SK-N-SH (cell line): ENCODE results near the gene ESRRA. TPM values are rescaled to one million over a fixed set of nuclear protein-coding genes. Genes with fewer than 3 reads are reported as not detected.
A peak's percentile ranks its signal among the peaks of the same experiment; 100 is the strongest.

ENCODE experiments used
- CTCF ChIA-PET: fragments of 300-600, 350-600 bp; formaldehyde crosslinking; extraction: SDS; loops from one replicate; lab custom pipeline; 2021; lab: Yijun Ruan, JAX
- POLR2A ChIA-PET: fragments of 350-600 bp; sonication (Branson Sonifier 250); formaldehyde crosslinking; extraction: SDS; loops from one replicate; lab custom pipeline; 2020; ENCODE audit warnings: antibody characterized with exemption, inconsistent platforms; lab: Yijun Ruan, JAX
- DNase-seq: peaks from one replicate; pipeline ENCODE4 v3.0.0; 2012
- H2AFZ ChIP-seq: fragments of 200-600 bp; sonication (generic); 2 replicates; pipeline ENCODE4 v1.8.1; 2016; ENCODE audit warnings: antibody characterized with exemption, mild to moderate bottlenecking, low read depth
- H3F3A ChIP-seq: fragments of 200-600 bp; sonication (generic); replicated peaks from 2 replicates; pipeline ENCODE3; 2016; ENCODE audit warnings: antibody characterized with exemption, mild to moderate bottlenecking; ENCODE audit not compliant: insufficient read depth
- H3K27ac ChIP-seq, 2 experiments: fragments of 200-500 bp in 1 of 2; fragments of 200-600 bp in 1 of 2; sonication (Bioruptor generic) in 1 of 2; sonication (generic), shearing (Covaris generic) in 1 of 2; 2 replicates each; pipeline versions ENCODE4 v1.5.1 to v1.6.1; 2014 to 2016; ENCODE audit warnings: low read depth in 2 of 2, inconsistent platforms in 1 of 2, low read length in 1 of 2, mild to moderate bottlenecking in 1 of 2, mixed read lengths in 1 of 2
- H3K27me3 ChIP-seq: fragments of 200-600 bp; sonication (generic), shearing (Covaris generic); 2 replicates; pipeline ENCODE4 v1.6.1; 2016; ENCODE audit warnings: mixed run types; ENCODE audit not compliant: insufficient read depth
- H3K36me3 ChIP-seq, 2 experiments: fragments of 200-500 bp in 1 of 2; fragments of 200-600 bp in 1 of 2; sonication (Bioruptor generic) in 1 of 2; sonication (generic) in 1 of 2; replicated peaks in 1 of 2; 2 replicates each; pipeline versions ENCODE3 to v1.5.1; 2014 to 2016; ENCODE audit warnings: low read length in 1 of 2, mild to moderate bottlenecking in 1 of 2; ENCODE audit not compliant: insufficient read depth in 2 of 2, control insufficient read depth in 1 of 2
- H3K4me1 ChIP-seq, 2 experiments: fragments of 200-500 bp in 1 of 2; fragments of 200-600 bp in 1 of 2; sonication (Bioruptor generic) in 1 of 2; sonication (generic), shearing (Covaris generic) in 1 of 2; 2 replicates each; pipeline versions ENCODE4 v1.5.1 to v1.6.1; 2014 to 2016; ENCODE audit warnings: low read depth in 1 of 2, low read length in 1 of 2, mixed run types in 1 of 2; ENCODE audit not compliant: insufficient read depth in 2 of 2, control insufficient read depth in 1 of 2
- H3K4me2 ChIP-seq: fragments of 200-600 bp; sonication (generic), shearing (Covaris generic); 2 replicates; pipeline ENCODE4 v1.6.1; 2017; ENCODE audit warnings: mixed run types
- H3K4me3 ChIP-seq, 2 experiments: fragments of 200-500 bp in 1 of 2; fragments of 200-600 bp in 1 of 2; sonication (Bioruptor generic) in 1 of 2; sonication (generic), shearing (Covaris generic) in 1 of 2; 2 replicates each; pipeline versions ENCODE4 v1.5.1 to v1.8.1; 2014 to 2016; ENCODE audit warnings: low read depth in 2 of 2, inconsistent platforms in 1 of 2, low read length in 1 of 2, mild to moderate bottlenecking in 1 of 2, mixed read lengths in 1 of 2, moderate library complexity in 1 of 2
- H3K79me2 ChIP-seq: fragments of 200-600 bp; sonication (generic); 2 replicates; pipeline ENCODE4 v1.8.1; 2017; ENCODE audit warnings: mild to moderate bottlenecking; ENCODE audit not compliant: insufficient read depth
- H3K9ac ChIP-seq: fragments of 200-600 bp; sonication (generic); 2 replicates; pipeline ENCODE4 v1.6.1; 2017; ENCODE audit warnings: mixed run types
- H3K9me2 ChIP-seq: fragments of 200-600 bp; sonication (generic); 2 replicates; pipeline ENCODE4 v1.6.1; 2017; ENCODE audit warnings: mixed run types
- H3K9me3 ChIP-seq: fragments of 200-600 bp; sonication (generic); 2 replicates; pipeline ENCODE4 v1.6.1; 2017; ENCODE audit warnings: mixed run types, mild to moderate bottlenecking, moderate library complexity
- H4K20me1 ChIP-seq: fragments of 200-600 bp; sonication (generic); 2 replicates; pipeline ENCODE4 v1.6.1; 2017; ENCODE audit warnings: mild to moderate bottlenecking, mixed run types; ENCODE audit not compliant: insufficient read depth
- CHD2 ChIP-seq: fragments of 150-350 bp; IDR thresholded peaks from 2 replicates; pipeline ENCODE4 v1.6.1; 2018; ENCODE audit warnings: low read length; ENCODE audit not compliant: partially characterized antibody
- CTCF ChIP-seq: fragments of 200-600 bp; sonication (generic); IDR thresholded peaks from 2 replicates; pipeline ENCODE4 v1.6.1; 2017; ENCODE audit warnings: antibody characterized with exemption, mild to moderate bottlenecking, moderate library complexity
- EP300 ChIP-seq, 2 experiments: IDR thresholded peaks; 2 replicates each; pipeline versions ENCODE4 v1.4.0 to v1.6.1; 2012; ENCODE audit warnings: borderline replicate concordance in 1 of 2, low read depth in 1 of 2, low read length in 1 of 2
- EZH2phosphoT487 ChIP-seq: fragments of 200-600 bp; sonication (generic); IDR thresholded peaks from 2 replicates; pipeline ENCODE4 v1.6.1; 2017; ENCODE audit warnings: low read depth, mixed run types, mild to moderate bottlenecking, antibody characterized with exemption, moderate library complexity, borderline replicate concordance
- FOXM1 ChIP-seq: IDR thresholded peaks from 2 replicates; pipeline ENCODE4 v1.4.0; 2012; ENCODE audit warnings: low read depth, mild to moderate bottlenecking
- GABPA ChIP-seq: IDR thresholded peaks from 2 replicates; pipeline ENCODE4 v1.4.0; 2012; ENCODE audit warnings: low read depth, mild to moderate bottlenecking
- MAX ChIP-seq: IDR thresholded peaks from 2 replicates; pipeline ENCODE4 v1.4.0; 2012; ENCODE audit warnings: low read depth
- MXI1 ChIP-seq: IDR thresholded peaks from 2 replicates; pipeline ENCODE4 v1.6.1; 2012; ENCODE audit warnings: mild to moderate bottlenecking, low read depth, low read length, improper control_type of control experiment
- RAD21 ChIP-seq: IDR thresholded peaks from 2 replicates; pipeline ENCODE4 v1.6.1; 2012; ENCODE audit warnings: mild to moderate bottlenecking, low read length
- RCOR1 ChIP-seq: fragments of 150-350 bp; IDR thresholded peaks from 2 replicates; pipeline ENCODE4 v1.6.1; 2017; ENCODE audit warnings: antibody characterized with exemption, low read length
- REST ChIP-seq: IDR thresholded peaks from 2 replicates; pipeline ENCODE4 v1.6.1; 2012; ENCODE audit warnings: mild to moderate bottlenecking, low read depth, low read length, moderate library complexity
- SIN3A ChIP-seq: IDR thresholded peaks from 2 replicates; pipeline ENCODE4 v1.6.1; 2012; ENCODE audit warnings: low read depth, mild to moderate bottlenecking, low read length, moderate library complexity, borderline replicate concordance
- SMC3 ChIP-seq: IDR thresholded peaks from 2 replicates; pipeline ENCODE4 v1.6.1; 2012; ENCODE audit warnings: low read depth, low read length, improper control_type of control experiment
- YY1 ChIP-seq: IDR thresholded peaks from 2 replicates; pipeline ENCODE4 v1.4.0; 2012; ENCODE audit warnings: low read depth, mild to moderate bottlenecking
- ZBTB33 ChIP-seq: IDR thresholded peaks from 2 replicates; pipeline ENCODE4 v1.4.0; 2012; ENCODE audit warnings: low read depth, borderline replicate concordance
- WGBS: methylation state at CpG from one replicate; pipeline ENCODE4 v1.1.6; 2017; ENCODE audit warnings: low lambda C conversion rate; 5-methylcytosine and 5-hydroxymethylcytosine counted together
- polyA plus RNA-seq, 3 experiments: library from polyadenylated mRNA; depleted of rRNA; stranded (reverse); fragments of >200 nt; gene quantifications; 2 replicates each; pipeline ENCODE4 v1.2.3, GENCODE V29; 2012

ESRRA gene
- polyA plus RNA-seq, 1 of the 3 experiments (the other 2 are of a cell fraction), result 27.8 TPM

- Histone ChIP-seq H3K27me3 (no peaks in the 10 kb centered on the region), H4K20me1 (no peaks in the 10 kb centered on the region), H3F3A (peaks cover 2% of the 10 kb centered on the region), H2AFZ (no peak overlapping the region), H3K4me1 (no peaks in the 10 kb centered on the region), H3K27ac (no peak overlapping the region), H3K79me2 (no peaks in the 10 kb centered on the region), H3K4me2 (no peak overlapping the region), H3K9me3 (no peaks in the 10 kb centered on the region), H3K9ac (no peak overlapping the region), H3K36me3 (no peaks in the 10 kb centered on the region), H3K9me2 (no peaks in the 10 kb centered on the region), H3K4me3 (no peak overlapping the region)
- WGBS, result 86% methylated on average over 23 of the region's 29 CpGs
- ChIA-PET POLR2A (interaction anchor here (0.6 kb wide), 1 partner anchor 24 kb away, joined by 3 read pairs; no protein-coding TSS in a partner anchor), CTCF (interaction anchor here (2.3 to 5.7 kb wide), 2 partner anchors 12 to 39 kb away, joined by 7 to 42 read pairs; partner anchors contain the start of gene ESRRA)
- peak; percentile 68 for DNase-seq
- TF ChIP-seq SIN3A (no peak), SMC3 (no peak), FOXM1 (no peak), RCOR1 (no peak), EP300 (IDR thresholded peaks at IDR 0.05; ENCODE audit: borderline replicate concordance in 1 of 2, low read depth in 1 of 2, low read length in 1 of 2) (no peak), ZBTB33 (no peak), MAX (no peak), MXI1 (no peak), YY1 (no peak), CHD2 (no peak)
These were observed 37.8 kb downstream of the ESRRA start for GRCh38 chr11:64342869-64343745.

GRCh38 chr11:64343767-64344559 lies 38.6 kb downstream of the ESRRA start:
- Histone ChIP-seq H3K4me2 (no peak overlapping the region), H4K20me1 (no peaks in the 10 kb centered on the region), H3K27ac (no peak overlapping the region), H3K36me3 (no peaks in the 10 kb centered on the region), H3K27me3 (no peaks in the 10 kb centered on the region), H3K9ac (no peak overlapping the region), H3F3A (no peaks in the 10 kb centered on the region), H3K4me1 (no peaks in the 10 kb centered on the region; a peak in 1 of 4 replicates), H2AFZ (no peak overlapping the region), H3K4me3 (no peak overlapping the region), H3K9me2 (no peaks in the 10 kb centered on the region), H3K79me2 (no peaks in the 10 kb centered on the region), H3K9me3 (no peaks in the 10 kb centered on the region)
- ChIA-PET POLR2A (no interaction called here), CTCF (interaction anchor here (1.2 to 5.7 kb wide), 3 partner anchors 11 to 93 kb away, joined by 3 to 42 read pairs (median 7); partner anchors contain the start of genes ESRRA and PLCB3)
- TF ChIP-seq YY1, result no peak
- TF ChIP-seq GABPA, result no peak
- TF ChIP-seq REST, result no peak
- TF ChIP-seq EZH2phosphoT487, result no peak
- TF ChIP-seq RAD21, result peak; percentile 62
- no peak for TF ChIP-seq RCOR1
- peak; percentile 41 for TF ChIP-seq CTCF
- peak; percentile 32; the same call in 1 of the 2 replicates for TF ChIP-seq SMC3
- peak; percentile 79 for DNase-seq
- WGBS, result 82% methylated on average over 14 of the region's 18 CpGs
